Stomach (tissue), 4 donors: ENCODE results near the gene ATP5MC2.

Experiments used
- POLR2AphosphoS5 ChIP-seq, 3 donors: sonication (generic); formaldehyde crosslinking; IDR thresholded peaks; one replicate each; pipeline ENCODE4 v1.6.1; 2016; ENCODE audit warnings: antibody characterized with exemption in 3 of 3
- TF ChIP-seq, protein P1 (sequence below), 7 experiments: fragments of 450-650 bp in 4 of 7; fragments of 200-600 bp in 3 of 7; sonication (generic) in 3 of 7; IDR thresholded peaks; one replicate each; pipeline ENCODE4 v1.5.1; 2016 to 2019; ENCODE audit warnings: antibody characterized with exemption in 7 of 7, control low read depth in 2 of 7, mild to moderate bottlenecking in 1 of 7

- TF ChIP-seq POLR2AphosphoS5 (IDR thresholded peaks at IDR 0.05) = no peak
- TF ChIP-seq, protein P1, sequence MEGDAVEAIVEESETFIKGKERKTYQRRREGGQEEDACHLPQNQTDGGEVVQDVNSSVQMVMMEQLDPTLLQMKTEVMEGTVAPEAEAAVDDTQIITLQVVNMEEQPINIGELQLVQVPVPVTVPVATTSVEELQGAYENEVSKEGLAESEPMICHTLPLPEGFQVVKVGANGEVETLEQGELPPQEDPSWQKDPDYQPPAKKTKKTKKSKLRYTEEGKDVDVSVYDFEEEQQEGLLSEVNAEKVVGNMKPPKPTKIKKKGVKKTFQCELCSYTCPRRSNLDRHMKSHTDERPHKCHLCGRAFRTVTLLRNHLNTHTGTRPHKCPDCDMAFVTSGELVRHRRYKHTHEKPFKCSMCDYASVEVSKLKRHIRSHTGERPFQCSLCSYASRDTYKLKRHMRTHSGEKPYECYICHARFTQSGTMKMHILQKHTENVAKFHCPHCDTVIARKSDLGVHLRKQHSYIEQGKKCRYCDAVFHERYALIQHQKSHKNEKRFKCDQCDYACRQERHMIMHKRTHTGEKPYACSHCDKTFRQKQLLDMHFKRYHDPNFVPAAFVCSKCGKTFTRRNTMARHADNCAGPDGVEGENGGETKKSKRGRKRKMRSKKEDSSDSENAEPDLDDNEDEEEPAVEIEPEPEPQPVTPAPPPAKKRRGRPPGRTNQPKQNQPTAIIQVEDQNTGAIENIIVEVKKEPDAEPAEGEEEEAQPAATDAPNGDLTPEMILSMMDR (IDR thresholded peaks at IDR 0.05) = no peak
These were observed 58.9 kb downstream of the ATP5MC2 start for GRCh38 chr12:53616950-53617349.
